ENCODE results near the gene TBC1D3B.
"Not testable (repeated sequence)": the region's sequence is repeated elsewhere in the genome, so short reads cannot be mapped to it uniquely, and the experiment has no call there.

DNA sequence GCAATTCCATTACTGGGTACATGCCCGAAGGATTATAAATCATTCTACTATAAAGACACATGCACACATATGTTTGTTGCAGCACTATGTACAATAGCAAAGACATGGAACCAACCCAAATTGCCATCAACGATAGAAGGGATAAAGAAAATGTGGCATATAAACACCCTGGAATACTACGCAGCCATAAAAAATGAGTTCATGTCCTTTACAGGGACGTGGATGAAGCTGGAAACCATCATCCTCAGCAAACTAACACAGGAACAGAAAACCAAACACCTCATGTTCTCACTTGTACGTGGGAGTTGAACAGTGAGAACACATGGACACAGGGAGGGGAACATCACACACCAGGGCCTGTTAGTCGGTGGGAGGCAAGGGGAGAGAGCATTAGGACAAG, 55.3 kb downstream of the TBC1D3B start:
- TF ChIP-seq, protein P1, sequence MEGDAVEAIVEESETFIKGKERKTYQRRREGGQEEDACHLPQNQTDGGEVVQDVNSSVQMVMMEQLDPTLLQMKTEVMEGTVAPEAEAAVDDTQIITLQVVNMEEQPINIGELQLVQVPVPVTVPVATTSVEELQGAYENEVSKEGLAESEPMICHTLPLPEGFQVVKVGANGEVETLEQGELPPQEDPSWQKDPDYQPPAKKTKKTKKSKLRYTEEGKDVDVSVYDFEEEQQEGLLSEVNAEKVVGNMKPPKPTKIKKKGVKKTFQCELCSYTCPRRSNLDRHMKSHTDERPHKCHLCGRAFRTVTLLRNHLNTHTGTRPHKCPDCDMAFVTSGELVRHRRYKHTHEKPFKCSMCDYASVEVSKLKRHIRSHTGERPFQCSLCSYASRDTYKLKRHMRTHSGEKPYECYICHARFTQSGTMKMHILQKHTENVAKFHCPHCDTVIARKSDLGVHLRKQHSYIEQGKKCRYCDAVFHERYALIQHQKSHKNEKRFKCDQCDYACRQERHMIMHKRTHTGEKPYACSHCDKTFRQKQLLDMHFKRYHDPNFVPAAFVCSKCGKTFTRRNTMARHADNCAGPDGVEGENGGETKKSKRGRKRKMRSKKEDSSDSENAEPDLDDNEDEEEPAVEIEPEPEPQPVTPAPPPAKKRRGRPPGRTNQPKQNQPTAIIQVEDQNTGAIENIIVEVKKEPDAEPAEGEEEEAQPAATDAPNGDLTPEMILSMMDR (IDR thresholded peaks at IDR 0.05), result not testable (repeated sequence)
- not testable (repeated sequence) for TF ChIP-seq KDM1A (IDR thresholded peaks at IDR 0.05; ENCODE audit: low read depth); POLR2A (IDR thresholded peaks at IDR 0.05; ENCODE audit: low read length); CHD2 (IDR thresholded peaks at IDR 0.05; ENCODE audit: low read length, partially characterized antibody); MYC (IDR thresholded peaks at IDR 0.05; ENCODE audit: borderline replicate concordance, low read length); MAZ (IDR thresholded peaks at IDR 0.05; ENCODE audit: borderline replicate concordance, low read depth, low read length); JUNB (IDR thresholded peaks at IDR 0.05); EP300 (IDR thresholded peaks at IDR 0.05); FOSL2 (IDR thresholded peaks at IDR 0.05); FOSL2 (CRISPR knock-in tag; IDR thresholded peaks at IDR 0.05); FOXS1 (CRISPR knock-in tag; IDR thresholded peaks at IDR 0.05); HDAC2 (IDR thresholded peaks at IDR 0.05)
- TF ChIP-seq, protein P2, sequence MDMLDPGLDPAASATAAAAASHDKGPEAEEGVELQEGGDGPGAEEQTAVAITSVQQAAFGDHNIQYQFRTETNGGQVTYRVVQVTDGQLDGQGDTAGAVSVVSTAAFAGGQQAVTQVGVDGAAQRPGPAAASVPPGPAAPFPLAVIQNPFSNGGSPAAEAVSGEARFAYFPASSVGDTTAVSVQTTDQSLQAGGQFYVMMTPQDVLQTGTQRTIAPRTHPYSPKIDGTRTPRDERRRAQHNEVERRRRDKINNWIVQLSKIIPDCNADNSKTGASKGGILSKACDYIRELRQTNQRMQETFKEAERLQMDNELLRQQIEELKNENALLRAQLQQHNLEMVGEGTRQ (IDR thresholded peaks at IDR 0.05), result not testable (repeated sequence)
- TF ChIP-seq, protein P3, sequence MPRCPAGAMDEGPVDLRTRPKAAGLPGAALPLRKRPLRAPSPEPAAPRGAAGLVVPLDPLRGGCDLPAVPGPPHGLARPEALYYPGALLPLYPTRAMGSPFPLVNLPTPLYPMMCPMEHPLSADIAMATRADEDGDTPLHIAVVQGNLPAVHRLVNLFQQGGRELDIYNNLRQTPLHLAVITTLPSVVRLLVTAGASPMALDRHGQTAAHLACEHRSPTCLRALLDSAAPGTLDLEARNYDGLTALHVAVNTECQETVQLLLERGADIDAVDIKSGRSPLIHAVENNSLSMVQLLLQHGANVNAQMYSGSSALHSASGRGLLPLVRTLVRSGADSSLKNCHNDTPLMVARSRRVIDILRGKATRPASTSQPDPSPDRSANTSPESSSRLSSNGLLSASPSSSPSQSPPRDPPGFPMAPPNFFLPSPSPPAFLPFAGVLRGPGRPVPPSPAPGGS (IDR thresholded peaks at IDR 0.05), result not testable (repeated sequence)

Data from A549 (cell line).